GM21737 (cell line): ENCODE data around the gene BCL11A.

Experiments
- ATAC-seq: cut with Tn5 transposase; IDR thresholded peaks from one replicate; pipeline ENCODE4 v1.9.1; 2021; ENCODE audit warnings: mild to moderate bottlenecking, moderate library complexity; ENCODE audit not compliant: unreplicated experiment

BCL11A gene

GRCh38 chr2:60412620-60413019 is 140.8 kb downstream of the BCL11A start:
- ATAC-seq: no peak

DNA sequence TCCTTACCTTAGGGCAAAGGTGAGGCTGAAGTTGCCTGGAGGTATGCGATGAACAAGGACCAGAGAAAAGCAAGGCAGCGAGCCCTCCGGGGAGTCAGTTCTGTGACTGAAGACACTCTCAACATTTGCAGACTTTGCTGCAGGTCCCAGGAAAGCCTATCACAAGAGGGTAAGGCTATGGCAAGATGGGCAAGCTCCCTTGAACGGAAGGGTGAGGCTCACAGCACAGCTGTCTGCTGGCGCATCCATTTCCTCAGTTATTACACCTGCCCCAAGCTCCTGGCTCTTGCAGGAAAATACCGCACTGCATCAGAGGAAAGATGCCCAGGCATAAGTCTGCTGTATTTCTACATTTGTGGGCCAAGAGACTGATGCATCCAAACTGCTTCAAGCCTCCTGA is 141.4 kb downstream of the BCL11A start:
- ATAC-seq: no peak

DNA sequence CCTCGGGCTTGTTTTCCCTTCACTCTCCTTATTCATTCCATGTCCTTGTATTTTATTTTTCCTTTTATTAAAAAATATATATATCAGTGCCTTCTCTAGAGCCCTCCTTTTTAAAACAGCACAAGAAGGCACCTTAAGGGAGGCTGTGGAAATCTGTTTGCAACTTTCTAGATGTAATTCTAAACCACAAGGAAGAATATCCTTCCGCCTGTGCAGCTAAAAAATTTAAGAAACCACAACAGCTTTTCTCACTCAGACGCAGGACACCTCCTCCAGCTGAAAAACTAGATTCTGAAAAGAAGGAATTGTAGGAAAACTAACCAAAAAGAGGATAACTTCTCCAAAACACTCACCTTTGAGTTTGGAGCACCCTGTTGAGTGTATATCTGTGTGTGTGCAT is 142.2 kb downstream of the BCL11A start:
- no peak for ATAC-seq

GRCh38 chr2:60410456-60411146 is 142.9 kb downstream of the BCL11A start:
- ATAC-seq: no peak

- ATAC-seq: no peak
These were observed 144.0 kb downstream of the BCL11A start for GRCh38 chr2:60409531-60409871.

DNA sequence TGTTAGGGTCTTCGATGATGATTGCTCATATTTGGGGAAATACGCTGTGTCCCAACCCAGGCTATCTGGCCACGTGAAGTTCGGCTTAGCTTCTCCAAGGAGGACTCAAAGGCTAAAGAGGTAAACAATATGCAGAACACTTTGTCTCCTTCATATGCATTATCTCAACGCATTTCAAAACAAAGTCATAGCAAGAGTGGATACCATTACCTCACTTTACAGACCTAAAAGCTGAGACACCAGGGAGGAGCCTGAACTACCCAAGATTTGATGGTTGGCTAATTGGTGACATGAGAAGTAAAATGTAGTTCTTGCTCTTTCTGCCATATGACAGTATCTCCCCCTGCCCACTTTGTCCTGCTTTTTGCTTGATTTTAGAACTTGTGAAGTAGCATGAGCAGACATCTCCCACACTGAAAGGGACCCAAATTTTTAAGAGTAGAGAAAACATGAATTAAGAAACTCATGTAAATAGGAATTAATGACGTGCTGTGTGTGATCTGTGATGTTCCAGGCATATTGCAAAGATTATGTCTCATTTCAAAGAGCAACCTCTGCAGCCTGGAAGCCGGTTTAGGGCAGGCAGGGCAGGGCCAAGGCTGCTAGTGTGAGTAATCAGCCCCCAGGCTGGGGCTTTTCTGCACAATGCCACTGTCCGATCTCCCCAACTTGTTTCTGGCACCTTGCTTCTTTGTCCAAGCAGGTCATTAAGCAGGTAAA is 144.5 kb downstream of the BCL11A start:
- ATAC-seq: no peak

DNA sequence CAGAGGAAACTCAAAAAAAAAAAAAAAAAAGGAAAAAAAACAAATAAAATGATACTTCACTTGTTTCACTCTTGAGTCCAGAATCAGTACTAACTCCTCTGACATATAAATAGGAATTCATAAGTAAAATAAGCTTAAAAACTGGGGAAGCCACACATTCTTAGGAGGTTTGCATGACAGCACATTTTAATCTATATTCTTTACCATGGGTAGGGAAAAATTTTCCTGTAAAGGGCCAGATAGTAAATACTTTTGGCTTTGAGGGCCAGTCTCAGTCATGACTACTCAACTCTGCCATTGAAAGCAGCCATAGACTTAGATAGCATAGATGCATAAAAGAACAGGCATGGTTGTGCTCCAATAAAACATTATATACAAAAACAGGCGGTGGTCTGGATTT is 145.2 kb downstream of the BCL11A start:
- ATAC-seq: no peak

DNA sequence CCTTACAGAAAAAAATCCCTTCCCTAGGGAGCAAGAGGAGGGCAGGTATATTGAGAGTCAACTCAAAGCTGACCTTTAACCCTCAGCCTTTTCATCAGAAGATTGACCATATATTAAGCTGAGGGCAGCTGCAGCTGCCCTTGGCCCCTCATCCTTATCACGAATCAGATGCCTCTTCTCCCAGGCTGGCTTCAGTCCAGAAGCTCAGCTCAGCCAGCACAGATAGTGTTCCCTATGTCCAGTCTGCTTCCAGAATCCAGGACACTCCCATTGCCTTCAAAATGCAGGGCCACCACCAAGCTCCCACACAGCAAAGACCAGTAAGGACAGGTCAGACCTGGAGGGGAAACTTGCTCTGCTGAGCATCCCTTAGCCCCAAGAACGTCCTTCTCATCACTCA is 146.1 kb downstream of the BCL11A start:
- ATAC-seq: no peak

DNA sequence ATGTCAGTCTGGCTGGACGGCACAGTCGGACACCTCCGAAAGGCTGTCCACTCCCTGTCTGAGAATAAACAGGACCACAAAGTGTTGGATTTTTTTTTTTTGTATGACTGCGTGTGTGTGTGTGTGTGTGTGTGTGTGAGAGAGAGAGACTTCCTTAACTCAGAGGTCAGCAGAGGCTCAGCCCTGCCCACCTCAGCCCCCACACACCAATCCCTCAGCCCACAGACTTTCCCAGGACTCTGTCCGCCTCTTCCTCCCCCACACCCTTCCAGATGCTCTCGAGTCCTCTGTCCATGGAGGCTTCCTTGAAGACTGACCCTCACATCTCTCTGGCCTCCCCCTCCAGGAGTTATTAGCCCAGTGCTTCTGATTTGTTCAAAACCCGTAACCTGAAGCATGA is 147.3 kb downstream of the BCL11A start:
- no peak for ATAC-seq

DNA sequence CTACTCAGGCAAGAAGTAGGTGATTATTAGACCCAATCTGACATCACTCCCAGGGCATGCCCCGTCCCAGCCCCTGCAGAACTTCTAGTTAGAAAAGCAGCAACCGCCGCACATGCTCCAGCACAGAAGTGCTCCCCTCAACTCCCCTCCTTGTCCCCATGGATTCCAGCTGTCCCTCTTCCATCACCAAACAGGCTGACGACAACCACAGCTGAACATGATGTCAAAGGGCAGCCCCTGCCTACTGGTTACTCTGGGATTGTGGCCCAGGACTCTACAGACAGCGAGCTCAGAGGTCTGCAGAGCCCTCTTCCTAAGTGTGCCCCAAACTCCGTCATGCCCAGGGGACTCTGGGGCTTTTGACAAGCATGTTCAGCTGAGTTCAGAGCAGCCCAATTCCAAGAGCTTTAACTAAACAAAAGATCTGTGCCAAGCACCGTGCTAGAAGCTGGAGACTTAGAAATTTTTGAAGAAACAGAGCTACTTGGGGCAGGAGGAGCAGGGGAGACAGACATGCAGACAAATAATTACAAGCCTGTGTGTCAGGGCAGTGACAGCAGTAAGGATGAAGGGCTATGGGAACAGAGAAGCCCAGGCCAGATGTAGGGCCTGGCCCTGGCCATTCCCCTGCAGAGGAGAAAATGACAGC is 148.1 kb downstream of the BCL11A start:
- ATAC-seq: no peak
